Measurements from ENCODE around the gene GPNMB. TPM values are rescaled to one million over a fixed set of nuclear protein-coding genes. Genes with fewer than 3 reads are reported as not detected.

The GPNMB gene
- total and polyA plus RNA-seq, 2 of the 4 experiments (the other 2 are of a cell fraction) = under 0.01 to 0.14 TPM

DNA sequence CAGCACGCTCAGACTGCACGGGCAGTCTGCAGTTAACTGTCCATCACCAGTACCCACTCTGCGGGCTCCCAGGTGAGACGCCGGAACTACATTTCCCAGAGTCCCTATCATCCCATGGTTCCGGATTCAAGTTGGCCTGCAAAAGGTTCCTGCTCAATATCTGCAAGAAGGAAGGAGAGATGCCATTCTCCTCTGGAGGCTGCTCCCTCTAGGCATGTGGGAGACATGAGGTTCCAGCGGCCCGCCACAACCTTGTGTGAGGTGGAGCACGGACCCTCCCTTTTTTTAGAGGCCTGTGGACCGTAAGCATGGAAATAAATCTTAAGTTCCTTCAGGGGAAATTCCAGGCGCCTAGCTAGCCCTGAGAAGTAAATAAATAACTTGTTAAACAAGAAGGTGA lies 35.0 kb upstream of the GPNMB start:
- no peaks in the 10 kb centered on the region for H3K79me1 ChIP-seq (ENCODE audit: low read depth in 1 of 2, low read length in 2 of 2)
- no peaks in the 10 kb centered on the region for H3K9me3 ChIP-seq (ENCODE audit: control insufficient read depth, insufficient read depth, low read length)
- no peak overlapping the region for H3K27ac ChIP-seq (ENCODE audit: insufficient read depth, low read length)
- intact Hi-C loops (cut with micrococcal nuclease) = no loop called here
- no peak overlapping the region for H2AK5ac ChIP-seq (ENCODE audit: low read depth, low read length)
- H3K23ac ChIP-seq (ENCODE audit: low read depth, low read length) = no peak overlapping the region
- no peak overlapping the region for H3K18ac ChIP-seq (ENCODE audit: low read depth, low read length)
- BruUV-seq (replicated peaks) = no TSS peak
- no peak overlapping the region for H3K56ac ChIP-seq (ENCODE audit: extremely low read depth, insufficient read depth, low read length)
- TF ChIP-seq MAFK (IDR thresholded peaks at IDR 0.05; ENCODE audit: low read depth, low read length) (no peak), POLR2A (IDR thresholded peaks at IDR 0.05; ENCODE audit: low read depth, low read length) (no peak), MXI1 (IDR thresholded peaks at IDR 0.05; ENCODE audit: borderline replicate concordance, low read depth, low read length) (no peak), RFX5 (IDR thresholded peaks at IDR 0.05; ENCODE audit: low read depth, low read length) (no peak), CEBPB (IDR thresholded peaks at IDR 0.05; ENCODE audit: low read depth, low read length) (no peak), SMC3 (IDR thresholded peaks at IDR 0.05; ENCODE audit: low read depth, low read length) (no peak), RAD21 (IDR thresholded peaks at IDR 0.05; ENCODE audit: low read length) (no peak), RCOR1 (IDR thresholded peaks at IDR 0.05; ENCODE audit: insufficient replicate concordance, low read length) (no peak), FOS (IDR thresholded peaks at IDR 0.05; ENCODE audit: low read depth, low read length) (no peak)
- TF ChIP-seq, protein P1, sequence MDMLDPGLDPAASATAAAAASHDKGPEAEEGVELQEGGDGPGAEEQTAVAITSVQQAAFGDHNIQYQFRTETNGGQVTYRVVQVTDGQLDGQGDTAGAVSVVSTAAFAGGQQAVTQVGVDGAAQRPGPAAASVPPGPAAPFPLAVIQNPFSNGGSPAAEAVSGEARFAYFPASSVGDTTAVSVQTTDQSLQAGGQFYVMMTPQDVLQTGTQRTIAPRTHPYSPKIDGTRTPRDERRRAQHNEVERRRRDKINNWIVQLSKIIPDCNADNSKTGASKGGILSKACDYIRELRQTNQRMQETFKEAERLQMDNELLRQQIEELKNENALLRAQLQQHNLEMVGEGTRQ (IDR thresholded peaks at IDR 0.05; ENCODE audit: low read depth, low read length) = no peak
- TF ChIP-seq, protein P2, sequence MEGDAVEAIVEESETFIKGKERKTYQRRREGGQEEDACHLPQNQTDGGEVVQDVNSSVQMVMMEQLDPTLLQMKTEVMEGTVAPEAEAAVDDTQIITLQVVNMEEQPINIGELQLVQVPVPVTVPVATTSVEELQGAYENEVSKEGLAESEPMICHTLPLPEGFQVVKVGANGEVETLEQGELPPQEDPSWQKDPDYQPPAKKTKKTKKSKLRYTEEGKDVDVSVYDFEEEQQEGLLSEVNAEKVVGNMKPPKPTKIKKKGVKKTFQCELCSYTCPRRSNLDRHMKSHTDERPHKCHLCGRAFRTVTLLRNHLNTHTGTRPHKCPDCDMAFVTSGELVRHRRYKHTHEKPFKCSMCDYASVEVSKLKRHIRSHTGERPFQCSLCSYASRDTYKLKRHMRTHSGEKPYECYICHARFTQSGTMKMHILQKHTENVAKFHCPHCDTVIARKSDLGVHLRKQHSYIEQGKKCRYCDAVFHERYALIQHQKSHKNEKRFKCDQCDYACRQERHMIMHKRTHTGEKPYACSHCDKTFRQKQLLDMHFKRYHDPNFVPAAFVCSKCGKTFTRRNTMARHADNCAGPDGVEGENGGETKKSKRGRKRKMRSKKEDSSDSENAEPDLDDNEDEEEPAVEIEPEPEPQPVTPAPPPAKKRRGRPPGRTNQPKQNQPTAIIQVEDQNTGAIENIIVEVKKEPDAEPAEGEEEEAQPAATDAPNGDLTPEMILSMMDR (conservative IDR thresholded peaks at IDR 0.05; ENCODE audit: low read depth, low read length) = no peak
- no peak overlapping the region for H3K4me2 ChIP-seq (ENCODE audit: low read depth, low read length)
- dilution Hi-C loops (cut with HindIII; ENCODE audit: low sequenced_read_pairs, unreplicated experiment) = no loop called here
- no CpG with 5 or more reads among the region's 11 CpGs for WGBS, 2 experiments (ENCODE audit: extremely low coverage in 2 of 2, insufficient read length in 1 of 2)
- H4K20me1 ChIP-seq (ENCODE audit: insufficient read depth, low read length) = no peaks in the 10 kb centered on the region
- DNase-seq (no peak), ATAC-seq (ENCODE audit: low read depth) (no peak)
- H3K4me1 ChIP-seq (ENCODE audit: control insufficient read depth, insufficient read depth, low read length) = no peaks in the 10 kb centered on the region
- peak overlapping the region; percentile 43 for H2AFZ ChIP-seq (replicated peaks; ENCODE audit: low read length, poor library complexity)
- H2AK9ac ChIP-seq (replicated peaks; ENCODE audit: low read depth, low read length, poor library complexity) = no peak overlapping the region
- in situ Hi-C loops (cut with MboI; ENCODE audit: low sequenced_read_pairs) = no loop called here
- H4K5ac ChIP-seq (ENCODE audit: low read depth, low read length) = no peak overlapping the region
- ChIA-PET CTCF (interaction anchor here (1.0 kb wide), 1 partner anchor 12 kb away, joined by 4 read pairs; no protein-coding TSS in a partner anchor), POLR2A (ENCODE audit: unreplicated experiment) (no interaction called here)
- H4K91ac ChIP-seq (ENCODE audit: insufficient read depth, low read depth, low read length) = no peak overlapping the region
- H4K8ac ChIP-seq (ENCODE audit: low read depth in 2 of 2, low read length in 2 of 2) = no peak overlapping the region
- H2BK120ac ChIP-seq (ENCODE audit: low read depth, low read length) = no peak overlapping the region
- H3K14ac ChIP-seq (replicated peaks; ENCODE audit: low read depth, low read length) = no peak overlapping the region
- H2BK15ac ChIP-seq (ENCODE audit: low read depth, low read length) = no peak overlapping the region
- H3K27me3 ChIP-seq (ENCODE audit: control insufficient read depth, insufficient read depth, low read length) = peaks cover 2% of the 10 kb centered on the region; the same call in 1 of the 2 replicates
- no peak overlapping the region for H3K4me3 ChIP-seq (ENCODE audit: insufficient read depth, low read depth, low read length)
- no peak overlapping the region for H2BK5ac ChIP-seq (ENCODE audit: low read depth, low read length, poor library complexity, severe bottlenecking)
- H3K9me1 ChIP-seq (ENCODE audit: insufficient read depth, low read length) = no peaks in the 10 kb centered on the region
- no peak overlapping the region for H3K9ac ChIP-seq (ENCODE audit: low read depth, low read length)
- H3K36me3 ChIP-seq (ENCODE audit: control insufficient read depth, insufficient read depth, low read length) = no peaks in the 10 kb centered on the region
- no peak overlapping the region for H3K4ac ChIP-seq (ENCODE audit: low read depth, low read length)
- H2BK20ac ChIP-seq (ENCODE audit: low read depth, low read length) = no peak overlapping the region
